Transverse colon (tissue), 3 donors: ENCODE results near the gene HSDL1.

Experiments used
- CTCF ChIP-seq, 5 experiments: fragments of 200-600 bp in 3 of 5; fragments of 450-650 bp in 2 of 5; sonication (generic) in 3 of 5; IDR thresholded peaks; 1 replicate in 2 of 5; 2 replicates in 3 of 5; pipeline ENCODE4 v1.5.1; 2016 to 2017; ENCODE audit warnings: antibody characterized with exemption in 5 of 5, inconsistent platforms in 3 of 5, mild to moderate bottlenecking in 2 of 5, moderate library complexity in 1 of 5
- EP300 ChIP-seq: sonication (generic); formaldehyde crosslinking; IDR thresholded peaks from one replicate; pipeline ENCODE4 v1.6.1; 2017; ENCODE audit warnings: antibody characterized with exemption, low read depth
- POLR2A ChIP-seq: fragments of 450-650 bp; IDR thresholded peaks from one replicate; pipeline ENCODE4 v1.6.1; 2016; ENCODE audit warnings: antibody characterized with exemption, mild to moderate bottlenecking, moderate library complexity

- TF ChIP-seq POLR2A = no peak
- TF ChIP-seq CTCF (IDR thresholded peaks at IDR 0.05) = no peak
- TF ChIP-seq EP300 = no peak
Measured at GRCh38 chr16:84121007-84121406, 24.0 kb downstream of the HSDL1 start.
